Transverse colon (tissue), 4 donors: Measurements from ENCODE around the gene ZC3H12D. TPM values are rescaled to one million over a fixed set of nuclear protein-coding genes. Genes with fewer than 3 reads are reported as not detected.
"Not testable (repeated sequence)": the region's sequence is repeated elsewhere in the genome, so short reads cannot be mapped to it uniquely, and the experiment has no call there.

Source experiments
- DNase-seq: peaks from one replicate; pipeline ENCODE4 v3.0.0-alpha.2; 2019
- H3K27ac ChIP-seq, 4 donors: fragments of 200-600 bp; sonication (generic); 2 replicates each; pipeline ENCODE4 v1.5.1; 2016 to 2018; ENCODE audit warnings: inconsistent platforms in 4 of 4
- H3K27me3 ChIP-seq: fragments of 200-600 bp; sonication (generic); 2 replicates; pipeline ENCODE4 v1.5.1; 2017; ENCODE audit warnings: inconsistent platforms
- H3K36me3 ChIP-seq, 4 donors: fragments of 200-600 bp; sonication (generic); 2 replicates each; pipeline ENCODE4 v1.5.1; 2017 to 2019; ENCODE audit warnings: inconsistent platforms in 4 of 4
- H3K4me1 ChIP-seq, 4 donors: fragments of 200-600 bp; sonication (generic); 2 replicates each; pipeline ENCODE4 v1.5.1; 2017 to 2020; ENCODE audit warnings: inconsistent platforms in 4 of 4
- H3K4me3 ChIP-seq, 4 donors: fragments of 200-600 bp; sonication (generic); 1 replicate in 1 of 4; 2 replicates in 3 of 4; pipeline versions ENCODE4 v1.5.1 to v1.6.1; 2017 to 2019; ENCODE audit warnings: inconsistent platforms in 4 of 4
- H3K9me3 ChIP-seq, 2 donors: fragments of 200-600 bp; sonication (generic); 2 replicates each; pipeline ENCODE4 v1.5.1; 2017 to 2019; ENCODE audit warnings: inconsistent platforms in 2 of 2
- CTCF ChIP-seq, 5 experiments: fragments of 200-600 bp in 3 of 5; fragments of 450-650 bp in 2 of 5; sonication (generic) in 3 of 5; IDR thresholded peaks; 1 replicate in 2 of 5; 2 replicates in 3 of 5; pipeline ENCODE4 v1.5.1; 2016 to 2017; ENCODE audit warnings: antibody characterized with exemption in 5 of 5, inconsistent platforms in 3 of 5, mild to moderate bottlenecking in 2 of 5, moderate library complexity in 1 of 5
- EP300 ChIP-seq: sonication (generic); formaldehyde crosslinking; IDR thresholded peaks from one replicate; pipeline ENCODE4 v1.6.1; 2017; ENCODE audit warnings: antibody characterized with exemption, low read depth
- POLR2A ChIP-seq: fragments of 450-650 bp; IDR thresholded peaks from one replicate; pipeline ENCODE4 v1.6.1; 2016; ENCODE audit warnings: antibody characterized with exemption, mild to moderate bottlenecking, moderate library complexity
- POLR2AphosphoS5 ChIP-seq, 3 donors: sonication (generic); formaldehyde crosslinking; IDR thresholded peaks; one replicate each; pipeline ENCODE4 v1.6.1; 2016; ENCODE audit warnings: antibody characterized with exemption in 3 of 3
- WGBS, 2 donors: methylation state at CpG; one replicate each; pipeline ENCODE4 v1.1.5; 2018; ENCODE audit warnings: low coverage in 1 of 2; 5-methylcytosine and 5-hydroxymethylcytosine counted together
- in situ Hi-C, 4 donors: fragments of 200-750 bp; cut with MboI; loops; one replicate each; pipeline versions ENCODE4 v1.15.0 to v1.15.1; 2017; ENCODE audit warnings: low sequenced_read_pairs in 3 of 4, low pct_ligation_motif_present in 1 of 4, low pct_unique_long_range_greater_than_20kb in 1 of 4
- intact Hi-C: fragments of 100-400 bp; cut with DNase I; formaldehyde crosslinking; loops from one replicate; pipeline ENCODE4 v1.15.1; 2023; ENCODE audit warnings: low total_unique reads
- total RNA-seq, 4 donors: library from RNA; depleted of rRNA; stranded (reverse); fragments of >200 nt; gene quantifications; one replicate each; pipeline ENCODE4 v1.1.0, GENCODE V29; 2016

Gene ZC3H12D
- total RNA-seq, 4 donors from 2014 or later = 1.8 to 24.3 (median 12.1) TPM

- Histone ChIP-seq H3K4me3 (no peak overlapping the region), H3K27me3 (no peaks in the 10 kb centered on the region), H3K36me3 (no peaks in the 10 kb centered on the region), H3K27ac (no peak overlapping the region), H3K4me1 (peaks cover 12 to 39% (median 26%) of the 10 kb centered on the region in 4 donors), H3K9me3 (no peaks in the 10 kb centered on the region)
- intact Hi-C loops = no loop called here
- no peak for TF ChIP-seq CTCF (IDR thresholded peaks at IDR 0.05)
- no peak for TF ChIP-seq EP300
- no peak for TF ChIP-seq POLR2A
- no peak for TF ChIP-seq POLR2AphosphoS5 (IDR thresholded peaks at IDR 0.05)
- in situ Hi-C loops = loop anchor here in 2 of 4 donors (25.0 kb wide), 2 partner anchors 262 to 887 kb away; no protein-coding TSS in a partner anchor
- no peak for DNase-seq
- 89% methylated on average over 5 of the region's 5 CpGs; no CpG with 5 or more reads in 1 of the 2 donors for WGBS, 2 donors
Observed at GRCh38 chr6:149448821-149449453, 35.9 kb downstream of the ZC3H12D start.

DNA sequence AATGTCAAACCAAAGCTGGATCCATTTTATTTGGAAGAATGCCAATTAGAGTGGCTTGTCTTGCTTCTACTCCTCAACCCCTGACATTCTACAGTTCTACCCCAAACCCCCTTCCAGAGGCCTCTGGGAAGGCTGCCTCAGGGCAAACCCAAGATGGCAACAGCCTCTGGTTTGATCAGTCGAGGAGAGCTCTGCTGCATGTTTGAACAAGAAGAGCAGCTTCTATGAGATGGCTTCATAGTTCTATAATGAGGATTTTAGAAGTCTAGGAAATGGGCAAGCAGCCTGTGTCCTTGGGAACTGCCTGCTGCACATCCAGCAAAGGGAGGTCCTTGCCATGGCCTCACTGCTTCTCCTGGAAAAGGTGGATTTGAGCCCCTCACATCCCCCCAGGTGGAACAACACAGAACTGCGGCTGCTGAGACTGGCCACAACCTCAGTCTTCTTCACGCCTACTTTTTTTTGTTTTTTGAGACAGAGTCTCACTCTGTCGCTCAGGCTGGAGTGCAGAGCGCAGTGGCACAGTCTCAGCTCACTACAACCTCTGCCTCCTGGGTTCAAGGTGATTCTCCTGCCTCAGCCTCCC lies 37.9 kb downstream of the ZC3H12D start:
- intact Hi-C loops = no loop called here
- Histone ChIP-seq H3K36me3 (no peaks in the 10 kb centered on the region), H3K9me3 (no peaks in the 10 kb centered on the region), H3K27ac (no peak overlapping the region), H3K4me1 (peaks cover 0 to 21% (median 16%) of the 10 kb centered on the region in 4 donors), H3K27me3 (no peaks in the 10 kb centered on the region), H3K4me3 (no peak overlapping the region)
- WGBS, 2 donors = 82% methylated on average over 5 of the region's 5 CpGs; no CpG with 5 or more reads in 1 of the 2 donors
- DNase-seq = no peak
- TF ChIP-seq POLR2AphosphoS5 (IDR thresholded peaks at IDR 0.05) (no peak), EP300 (no peak), CTCF (IDR thresholded peaks at IDR 0.05) (no peak), POLR2A (no peak)
- in situ Hi-C loops = loop anchor here in 2 of 4 donors (25.0 kb wide), 2 partner anchors 260 to 885 kb away; no protein-coding TSS in a partner anchor

DNA sequence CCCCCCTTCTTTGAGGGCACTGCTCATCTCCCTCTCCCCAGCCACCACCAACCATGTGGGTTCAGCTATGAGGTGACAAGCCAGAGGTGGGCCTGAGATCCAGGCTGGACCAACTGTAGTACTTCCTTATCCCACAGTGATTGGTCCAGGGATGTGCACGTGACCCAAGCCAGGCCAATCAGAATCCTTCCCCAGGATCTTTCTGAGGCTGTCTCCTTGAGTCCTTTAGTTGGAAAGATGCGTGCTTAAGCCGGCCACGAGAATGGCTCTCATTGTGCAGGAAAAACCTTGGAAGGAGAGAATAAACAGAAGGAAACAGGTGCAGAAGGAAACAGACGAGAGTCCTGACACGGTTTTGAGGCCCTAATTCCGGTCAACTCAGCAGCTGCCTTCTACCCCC lies 39.2 kb downstream of the ZC3H12D start:
- TF ChIP-seq CTCF (IDR thresholded peaks at IDR 0.05) (no peak), POLR2A (no peak), POLR2AphosphoS5 (IDR thresholded peaks at IDR 0.05) (no peak), EP300 (no peak)
- intact Hi-C loops (no loop called here), in situ Hi-C loops (loop anchor here in 2 of 4 donors (25.0 kb wide), 2 partner anchors 258 to 883 kb away; no protein-coding TSS in a partner anchor)
- no peak overlapping the region for H3K4me3 ChIP-seq
- no peak overlapping the region for H3K27ac ChIP-seq
- no peaks in the 10 kb centered on the region for H3K27me3 ChIP-seq
- peaks cover 0 to 16% (median 8%) of the 10 kb centered on the region in 4 donors for H3K4me1 ChIP-seq
- 91% methylated on average over 7 of the region's 7 CpGs; no CpG with 5 or more reads in 1 of the 2 donors for WGBS, 2 donors
- no peak for DNase-seq
- H3K36me3 ChIP-seq = no peaks in the 10 kb centered on the region
- H3K9me3 ChIP-seq = no peaks in the 10 kb centered on the region

DNA sequence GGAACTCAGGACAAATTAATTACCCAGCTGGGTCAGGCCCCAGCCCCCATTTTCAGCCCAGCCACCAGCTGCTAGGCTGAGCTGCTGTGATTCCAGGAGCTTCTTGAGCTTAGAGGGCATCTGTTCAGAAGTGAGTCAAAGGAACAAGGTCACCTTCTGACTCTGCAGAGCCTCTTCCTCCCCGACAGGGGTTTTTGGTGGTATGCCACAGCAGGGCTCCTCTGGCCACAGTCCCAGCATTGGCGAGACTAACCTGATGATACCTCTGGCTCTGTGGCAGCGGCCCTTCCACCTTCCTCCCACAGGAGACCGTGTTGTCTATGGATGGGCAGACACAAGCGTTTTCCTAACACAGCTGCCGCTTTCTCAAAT lies 39.7 kb downstream of the ZC3H12D start:
- no peak for DNase-seq
- Histone ChIP-seq H3K27me3 (no peaks in the 10 kb centered on the region), H3K4me3 (no peak overlapping the region), H3K36me3 (no peaks in the 10 kb centered on the region), H3K4me1 (peaks cover 0 to 11% (median 4%) of the 10 kb centered on the region in 4 donors), H3K9me3 (no peaks in the 10 kb centered on the region), H3K27ac (no peak overlapping the region)
- WGBS, 2 donors = 71% methylated on average over 5 of the region's 6 CpGs; no CpG with 5 or more reads in 1 of the 2 donors
- intact Hi-C loops = no loop called here
- TF ChIP-seq POLR2AphosphoS5 (IDR thresholded peaks at IDR 0.05) = no peak
- TF ChIP-seq CTCF (IDR thresholded peaks at IDR 0.05) = no peak
- TF ChIP-seq EP300 = no peak
- no peak for TF ChIP-seq POLR2A
- in situ Hi-C loops = loop anchor here in 2 of 4 donors (25.0 kb wide), 2 partner anchors 258 to 883 kb away; no protein-coding TSS in a partner anchor

GRCh38 chr6:149444360-149445094 lies 40.3 kb downstream of the ZC3H12D start:
- 38 to 56% methylated on average over 2 to 3 of the region's 3 CpGs for WGBS, 2 donors
- H3K4me3 ChIP-seq, DNase-seq, H3K27me3 ChIP-seq, H3K36me3 ChIP-seq, H3K9me3 ChIP-seq, H3K27ac ChIP-seq, intact Hi-C loops, H3K4me1 ChIP-seq: not testable (repeated sequence)
- in situ Hi-C loops = loop anchor here in 2 of 4 donors (25.0 kb wide), 2 partner anchors 257 to 882 kb away; no protein-coding TSS in a partner anchor
